ENCODE measurements around the gene GRAP2.

DNA sequence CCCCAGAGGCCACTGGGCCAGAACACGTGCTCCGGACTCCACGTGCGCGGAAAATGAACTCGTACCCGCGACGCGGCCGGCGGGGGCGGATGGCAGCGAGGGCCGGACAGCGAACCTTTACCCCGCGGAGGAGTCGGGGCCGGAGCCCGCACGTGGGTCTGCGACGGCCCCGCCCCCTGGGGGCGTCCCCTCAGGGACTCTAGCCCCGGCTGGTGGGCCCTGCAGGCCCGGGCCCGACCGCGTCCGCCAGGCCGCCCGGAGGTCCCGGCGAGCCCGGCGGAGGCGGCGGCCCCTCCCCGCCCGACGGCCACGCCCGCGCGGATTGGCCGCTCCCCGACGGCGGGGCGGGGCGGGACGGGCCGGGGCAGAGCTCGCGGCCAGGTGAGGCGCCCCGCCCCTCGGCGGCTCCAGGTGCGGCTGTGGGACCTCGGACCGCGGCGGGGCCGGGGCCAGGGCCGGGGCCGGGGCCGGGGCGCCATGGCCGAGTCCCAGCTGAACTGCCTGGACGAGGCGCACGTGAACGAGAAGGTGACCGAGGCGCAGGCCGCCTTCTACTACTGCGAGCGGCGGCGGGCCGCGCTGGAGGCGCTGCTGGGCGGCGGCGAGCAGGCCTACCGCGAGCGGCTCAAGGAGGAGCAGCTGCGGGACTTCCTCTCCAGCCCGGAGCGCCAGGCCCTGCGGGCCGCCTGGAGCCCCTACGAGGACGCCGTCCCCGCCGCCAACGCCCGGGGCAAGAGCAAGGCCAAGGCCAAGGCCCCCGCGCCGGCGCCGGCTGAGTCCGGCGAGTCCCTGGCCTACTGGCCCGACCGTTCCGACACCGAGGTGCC lies 93.9 kb downstream of the GRAP2 start, which contains the start of gene FAM83F:
- TF ChIP-seq, protein P1, sequence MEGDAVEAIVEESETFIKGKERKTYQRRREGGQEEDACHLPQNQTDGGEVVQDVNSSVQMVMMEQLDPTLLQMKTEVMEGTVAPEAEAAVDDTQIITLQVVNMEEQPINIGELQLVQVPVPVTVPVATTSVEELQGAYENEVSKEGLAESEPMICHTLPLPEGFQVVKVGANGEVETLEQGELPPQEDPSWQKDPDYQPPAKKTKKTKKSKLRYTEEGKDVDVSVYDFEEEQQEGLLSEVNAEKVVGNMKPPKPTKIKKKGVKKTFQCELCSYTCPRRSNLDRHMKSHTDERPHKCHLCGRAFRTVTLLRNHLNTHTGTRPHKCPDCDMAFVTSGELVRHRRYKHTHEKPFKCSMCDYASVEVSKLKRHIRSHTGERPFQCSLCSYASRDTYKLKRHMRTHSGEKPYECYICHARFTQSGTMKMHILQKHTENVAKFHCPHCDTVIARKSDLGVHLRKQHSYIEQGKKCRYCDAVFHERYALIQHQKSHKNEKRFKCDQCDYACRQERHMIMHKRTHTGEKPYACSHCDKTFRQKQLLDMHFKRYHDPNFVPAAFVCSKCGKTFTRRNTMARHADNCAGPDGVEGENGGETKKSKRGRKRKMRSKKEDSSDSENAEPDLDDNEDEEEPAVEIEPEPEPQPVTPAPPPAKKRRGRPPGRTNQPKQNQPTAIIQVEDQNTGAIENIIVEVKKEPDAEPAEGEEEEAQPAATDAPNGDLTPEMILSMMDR (IDR thresholded peaks at IDR 0.05 in 2 of 3, conservative IDR thresholded peaks at IDR 0.05 in 1 of 3; ENCODE audit: insufficient read depth in 2 of 3, low read depth in 1 of 3, low read length in 3 of 3) = no peak
- no peak for TF ChIP-seq POLR2AphosphoS5 (IDR thresholded peaks at IDR 0.05; ENCODE audit: control insufficient read depth, insufficient read depth, low read depth, low read length)
- no peak for TF ChIP-seq TBP (optimal IDR thresholded peaks at IDR 0.05; ENCODE audit: low read depth, low read length)
- TF ChIP-seq, protein P2, sequence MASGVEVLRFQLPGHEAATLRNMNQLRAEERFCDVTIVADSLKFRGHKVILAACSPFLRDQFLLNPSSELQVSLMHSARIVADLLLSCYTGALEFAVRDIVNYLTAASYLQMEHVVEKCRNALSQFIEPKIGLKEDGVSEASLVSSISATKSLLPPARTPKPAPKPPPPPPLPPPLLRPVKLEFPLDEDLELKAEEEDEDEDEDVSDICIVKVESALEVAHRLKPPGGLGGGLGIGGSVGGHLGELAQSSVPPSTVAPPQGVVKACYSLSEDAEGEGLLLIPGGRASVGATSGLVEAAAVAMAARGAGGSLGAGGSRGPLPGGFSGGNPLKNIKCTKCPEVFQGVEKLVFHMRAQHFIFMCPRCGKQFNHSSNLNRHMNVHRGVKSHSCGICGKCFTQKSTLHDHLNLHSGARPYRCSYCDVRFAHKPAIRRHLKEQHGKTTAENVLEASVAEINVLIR (CRISPR knock-in tag; IDR thresholded peaks at IDR 0.05) = no peak
- TF ChIP-seq HNRNPH1 (optimal IDR thresholded peaks at IDR 0.05; ENCODE audit: low read depth, low read length) = no peak
- no peak for TF ChIP-seq EZH2 (IDR thresholded peaks at IDR 0.05; ENCODE audit: borderline replicate concordance, low read depth, low read length)
- TF ChIP-seq BRCA1 (IDR thresholded peaks at IDR 0.05) = no peak
- no peak for TF ChIP-seq BRCA1 (CRISPR knock-in tag; IDR thresholded peaks at IDR 0.05)
- TF ChIP-seq, protein P3, sequence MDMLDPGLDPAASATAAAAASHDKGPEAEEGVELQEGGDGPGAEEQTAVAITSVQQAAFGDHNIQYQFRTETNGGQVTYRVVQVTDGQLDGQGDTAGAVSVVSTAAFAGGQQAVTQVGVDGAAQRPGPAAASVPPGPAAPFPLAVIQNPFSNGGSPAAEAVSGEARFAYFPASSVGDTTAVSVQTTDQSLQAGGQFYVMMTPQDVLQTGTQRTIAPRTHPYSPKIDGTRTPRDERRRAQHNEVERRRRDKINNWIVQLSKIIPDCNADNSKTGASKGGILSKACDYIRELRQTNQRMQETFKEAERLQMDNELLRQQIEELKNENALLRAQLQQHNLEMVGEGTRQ (CRISPR knock-in tag; IDR thresholded peaks at IDR 0.05) = no peak
- TF ChIP-seq RBBP5 (IDR thresholded peaks at IDR 0.05; ENCODE audit: borderline replicate concordance, insufficient read depth, low read length, poor library complexity, severe bottlenecking) = no peak

All from K562 (cell line).